K562 (cell line): ENCODE results near the gene CXCL17. TPM values are rescaled to one million over a fixed set of nuclear protein-coding genes. Genes with fewer than 3 reads are reported as not detected.

ENCODE experiments used
- ATAC-seq: fragments of 200-7000 bp; cut with Tn5 transposase; 3 replicates; pipeline ENCODE4 v1.9.1; 2020; ENCODE audit warnings: moderate library complexity
- BruUV-seq: library from RNA; stranded (reverse); fragments of 400-500 nt; replicated peaks from 2 replicates; lab custom pipeline; 2021; lab: Mats Ljungman, UMichigan
- CTCF ChIA-PET: fragments of 300-600 bp; formaldehyde crosslinking; extraction: SDS; loops from one replicate; lab custom pipeline; 2021; ENCODE audit warnings: low intra/inter-chr PET ratio; lab: Yijun Ruan, JAX
- POLR2A ChIA-PET: fragments of 300-600, 350-650 bp; sonication (Branson Sonifier 250); formaldehyde crosslinking; extraction: SDS; loops from one replicate; lab custom pipeline; 2021; ENCODE audit warnings: antibody characterized with exemption, inconsistent platforms; lab: Yijun Ruan, JAX
- DNase-seq, 4 experiments: peaks; one replicate each; pipeline versions ENCODE4 v3.0.0 to v3.0.0-alpha.2; 2011 to 2018; ENCODE audit warnings: low spot score in 3 of 4, mixed read lengths in 3 of 4; ENCODE audit errors: extremely low read depth in 1 of 4
- FAIRE-seq: peaks from 2 replicates; lab custom pipeline; 2011; peaks lifted over from hg19 to GRCh38; lab: Jason Lieb, UNC
- H2AFZ ChIP-seq: 2 replicates; pipeline ENCODE4 v1.6.0; 2011; ENCODE audit warnings: low read depth, low read length, control low read depth, inconsistent platforms
- H3K27ac ChIP-seq: fragments of 200-600 bp; 3 replicates; pipeline ENCODE4 v1.8.0; 2011; ENCODE audit warnings: low read depth, mild to moderate bottlenecking, control low read depth, inconsistent platforms, low read length, moderate library complexity, mixed read lengths; ENCODE audit errors: extremely low read depth
- H3K27me3 ChIP-seq, 2 experiments: fragments of 300-600 bp in 1 of 2; 2 replicates in 1 of 2; 3 replicates in 1 of 2; pipeline versions ENCODE4 v1.6.0 to v1.8.0; 2011; ENCODE audit warnings: inconsistent platforms in 2 of 2, low read length in 2 of 2, mild to moderate bottlenecking in 1 of 2, mixed read lengths in 1 of 2, moderate library complexity in 1 of 2; ENCODE audit not compliant: control insufficient read depth in 2 of 2, insufficient read depth in 2 of 2
- H3K36me3 ChIP-seq: fragments of 300-600 bp; 3 replicates; pipeline ENCODE4 v1.8.0; 2011; ENCODE audit warnings: mild to moderate bottlenecking, low read length, inconsistent platforms; ENCODE audit not compliant: control insufficient read depth, insufficient read depth
- H3K4me1 ChIP-seq, 2 experiments: fragments of 200-600 bp in 1 of 2; replicated peaks in 1 of 2; 2 replicates in 1 of 2; 3 replicates in 1 of 2; pipeline versions ENCODE4 v1.5.1 to v1.8.0; 2011; ENCODE audit warnings: inconsistent platforms in 2 of 2, low read length in 2 of 2, mild to moderate bottlenecking in 1 of 2, mixed read lengths in 1 of 2, moderate library complexity in 1 of 2; ENCODE audit not compliant: control insufficient read depth in 2 of 2, insufficient read depth in 2 of 2
- H3K4me2 ChIP-seq: 2 replicates; pipeline ENCODE4 v1.6.1; 2011; ENCODE audit warnings: low read length, control low read depth, inconsistent platforms, mixed read lengths; ENCODE audit not compliant: insufficient read depth
- H3K4me3 ChIP-seq: fragments of 200-600 bp; sonication (generic), shearing (Covaris generic); 2 replicates; pipeline ENCODE4 v1.5.1; 2016; ENCODE audit warnings: control low read depth, inconsistent platforms
- H3K79me2 ChIP-seq: fragments of 200-600 bp; 3 replicates; pipeline ENCODE4 v1.8.0; 2011; ENCODE audit warnings: low read length, inconsistent platforms; ENCODE audit not compliant: control insufficient read depth, insufficient read depth
- H3K9ac ChIP-seq, 2 experiments: 2 replicates each; pipeline versions ENCODE4 v1.6.0 to v1.6.1; 2011; ENCODE audit warnings: low read depth in 2 of 2, low read length in 2 of 2, control low read depth in 1 of 2, inconsistent platforms in 1 of 2, mild to moderate bottlenecking in 1 of 2, mixed read lengths in 1 of 2; ENCODE audit not compliant: insufficient read depth in 1 of 2
- H3K9me1 ChIP-seq: one replicate; pipeline ENCODE4 v1.6.0; 2011; ENCODE audit warnings: inconsistent platforms, mild to moderate bottlenecking, low read length, moderate library complexity; ENCODE audit not compliant: control insufficient read depth, insufficient read depth
- H3K9me3 ChIP-seq: replicated peaks from 2 replicates; pipeline ENCODE4 v1.5.1; 2011; ENCODE audit warnings: low read depth, low read length, inconsistent platforms; ENCODE audit not compliant: control insufficient read depth, insufficient read depth
- H4K20me1 ChIP-seq: replicated peaks from 2 replicates; pipeline ENCODE4 v1.6.1; 2011; ENCODE audit warnings: low read length, inconsistent platforms, mixed read lengths; ENCODE audit not compliant: control insufficient read depth, insufficient read depth
- FOXP1 ChIP-seq: sonication (generic); formaldehyde crosslinking; IDR thresholded peaks from 2 replicates; pipeline ENCODE4 v1.8.0; 2022; ENCODE audit warnings: mild to moderate bottlenecking, missing genetic modification reagents
- HCFC1 ChIP-seq: IDR thresholded peaks from 2 replicates; pipeline ENCODE4 v1.6.1; 2012; ENCODE audit warnings: low read depth, low read length, improper control_type of control experiment
- HMBOX1 ChIP-seq: sonication (generic); IDR thresholded peaks from 2 replicates; pipeline ENCODE4 v1.6.1; 2016
- PHB2 ChIP-seq: fragments of 450-650 bp; IDR thresholded peaks from 2 replicates; pipeline ENCODE4 v1.6.1; 2017; ENCODE audit warnings: low read depth
- POLR2A ChIP-seq: fragments of 450-650 bp; conservative IDR thresholded peaks from 2 replicates; pipeline ENCODE4 v1.6.1; 2016
- ZNF384 ChIP-seq: IDR thresholded peaks from 2 replicates; pipeline ENCODE4 v1.6.1; 2012; ENCODE audit warnings: low read depth, low read length, improper control_type of control experiment
- WGBS: fragments of 100-300 bp; shearing (Covaris generic); methylation state at CpG from one replicate; pipeline ENCODE4 v1.1.6; 2016; ENCODE audit warnings: low coverage, mixed read lengths; ENCODE audit not compliant: insufficient coverage; ENCODE audit errors: missing lambda C conversion rate; 5-methylcytosine and 5-hydroxymethylcytosine counted together
- in situ Hi-C: fragments of 300-500 bp; cut with MboI; formaldehyde crosslinking; loops from 4 replicates; pipeline ENCODE4 v1.15.0; 2018; ENCODE audit warnings: inconsistent platforms, mixed read lengths
- intact Hi-C: fragments of 100-400 bp; cut with micrococcal nuclease; formaldehyde crosslinking; loops from 2 replicates; pipeline ENCODE4 v1.14.2; 2022
- polyA plus RNA-seq, 8 experiments: library from polyadenylated mRNA; depleted of rRNA in 4 of 8; stranded (reverse) in 5 of 8; unstranded in 3 of 8; fragments of >200 nt; fragmentation: Nextera tagmentation in 2 of 8; fragmentation: Illumina TruSeq in 1 of 8; extraction: Ambion mirVana in 2 of 8; extraction: Trizol in 1 of 8; gene quantifications; 2 replicates each; pipeline versions ENCODE4 v1.2.1 to v1.2.3, GENCODE V29; 2011 to 2014; ENCODE audit warnings: inconsistent platforms in 1 of 8, missing spikeins in 1 of 8
- total RNA-seq, 7 experiments: library from RNA; depleted of rRNA in 6 of 7; stranded (reverse); fragments of >200 nt in 6 of 7; fragmentation: Illumina TruSeq in 2 of 7; extraction: Trizol in 2 of 7; gene quantifications; 2 replicates each; pipeline versions ENCODE4 v1.2.1 to v1.2.3, GENCODE V29; 2011 to 2021; ENCODE audit warnings: low replicate concordance in 1 of 7

CXCL17 gene
- total and polyA plus RNA-seq, 9 of the 15 experiments (the other 6 are each of a cell fraction or from before 2014, with no cell fraction given): 0.10 to 0.15 TPM; not detected in 7

- Histone ChIP-seq H3K9me3 (no peaks in the 10 kb centered on the region), H3K4me1 (no peaks in the 10 kb centered on the region; a peak in 1 of 5 replicates), H3K4me2 (no peak overlapping the region), H3K27me3 (peaks cover 0 to 3% of the 10 kb centered on the region in 2 experiments; a peak in 2 of 5 replicates), H3K27ac (no peak overlapping the region), H3K36me3 (no peaks in the 10 kb centered on the region), H3K9me1 (no peaks in the 10 kb centered on the region), H3K4me3 (no peak overlapping the region), H3K79me2 (no peaks in the 10 kb centered on the region), H3K9ac (no peak overlapping the region), H2AFZ (no peak overlapping the region), H4K20me1 (no peaks in the 10 kb centered on the region)
- no peak for TF ChIP-seq FOXP1 (CRISPR knock-in tag)
- TF ChIP-seq ZNF384: peak; percentile 56
- no peak for TF ChIP-seq POLR2A
- TF ChIP-seq PHB2: no peak
- no peak for TF ChIP-seq HCFC1
- TF ChIP-seq HMBOX1: no peak
- no peak for ATAC-seq
- DNase-seq: no peak
- 0% methylated on average over 6 of the region's 6 CpGs for WGBS
- intact Hi-C loops (no loop called here), in situ Hi-C loops (no loop called here)
- FAIRE-seq: no peak
- no TSS peak for BruUV-seq
- ChIA-PET POLR2A (interaction anchor here (1.1 kb wide), 1 partner anchor 11 kb away, joined by 5 read pairs; no protein-coding TSS in a partner anchor), CTCF (no interaction called here)
These were observed 46.2 kb upstream of the CXCL17 start for GRCh38 chr19:42488783-42489521.
